HG03469 (cell line): ENCODE measurements around the gene ZBTB16.

ENCODE experiments used
- ATAC-seq: cut with Tn5 transposase; IDR thresholded peaks from one replicate; pipeline ENCODE4 v1.9.1; 2021; ENCODE audit warnings: mild to moderate bottlenecking, moderate library complexity, moderate number of reproducible peaks; ENCODE audit not compliant: unreplicated experiment

The ZBTB16 gene, protein sequence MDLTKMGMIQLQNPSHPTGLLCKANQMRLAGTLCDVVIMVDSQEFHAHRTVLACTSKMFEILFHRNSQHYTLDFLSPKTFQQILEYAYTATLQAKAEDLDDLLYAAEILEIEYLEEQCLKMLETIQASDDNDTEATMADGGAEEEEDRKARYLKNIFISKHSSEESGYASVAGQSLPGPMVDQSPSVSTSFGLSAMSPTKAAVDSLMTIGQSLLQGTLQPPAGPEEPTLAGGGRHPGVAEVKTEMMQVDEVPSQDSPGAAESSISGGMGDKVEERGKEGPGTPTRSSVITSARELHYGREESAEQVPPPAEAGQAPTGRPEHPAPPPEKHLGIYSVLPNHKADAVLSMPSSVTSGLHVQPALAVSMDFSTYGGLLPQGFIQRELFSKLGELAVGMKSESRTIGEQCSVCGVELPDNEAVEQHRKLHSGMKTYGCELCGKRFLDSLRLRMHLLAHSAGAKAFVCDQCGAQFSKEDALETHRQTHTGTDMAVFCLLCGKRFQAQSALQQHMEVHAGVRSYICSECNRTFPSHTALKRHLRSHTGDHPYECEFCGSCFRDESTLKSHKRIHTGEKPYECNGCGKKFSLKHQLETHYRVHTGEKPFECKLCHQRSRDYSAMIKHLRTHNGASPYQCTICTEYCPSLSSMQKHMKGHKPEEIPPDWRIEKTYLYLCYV

DNA sequence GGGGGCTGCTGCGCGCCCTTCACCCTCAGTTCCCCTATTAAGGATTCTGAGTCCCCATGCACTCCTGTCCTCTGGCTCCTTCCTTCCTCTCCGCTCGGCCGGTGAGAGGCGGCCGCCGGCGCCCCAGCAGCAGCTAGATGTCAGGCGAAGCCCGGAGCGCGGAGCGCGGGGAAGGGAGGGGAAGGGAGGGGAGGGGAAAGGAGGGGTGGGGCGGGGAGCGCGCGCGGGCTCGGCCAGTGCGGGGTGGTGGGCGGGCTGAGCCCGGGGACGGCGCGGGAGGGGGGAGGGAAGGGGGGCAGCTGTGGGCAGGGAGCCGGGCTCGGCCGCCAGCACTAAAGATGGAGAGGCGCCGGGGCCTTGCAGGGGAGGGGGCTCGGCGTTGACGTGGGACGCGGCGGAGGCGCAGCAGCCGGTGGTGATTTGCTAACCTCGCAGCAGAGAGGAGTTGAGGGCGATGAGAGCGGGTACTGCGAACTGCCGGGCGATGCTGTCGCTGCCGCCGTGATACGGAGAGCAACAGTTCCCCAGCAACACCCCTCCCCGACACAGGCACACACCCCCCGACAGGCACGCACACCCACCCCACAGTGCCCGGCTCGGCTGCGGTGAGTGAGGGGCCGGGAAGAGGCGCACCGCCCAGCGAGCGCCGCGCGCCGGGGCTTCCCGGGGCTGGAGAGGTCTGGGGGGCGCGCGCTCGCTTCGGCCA lies at the start of gene ZBTB16:
TSS of gene ZBTB16 (plus strand) at position 434 of the 706 bp plus-strand sequence. CDS start 3,590 bp downstream, outside the sequence.
- ATAC-seq, result no peak

DNA sequence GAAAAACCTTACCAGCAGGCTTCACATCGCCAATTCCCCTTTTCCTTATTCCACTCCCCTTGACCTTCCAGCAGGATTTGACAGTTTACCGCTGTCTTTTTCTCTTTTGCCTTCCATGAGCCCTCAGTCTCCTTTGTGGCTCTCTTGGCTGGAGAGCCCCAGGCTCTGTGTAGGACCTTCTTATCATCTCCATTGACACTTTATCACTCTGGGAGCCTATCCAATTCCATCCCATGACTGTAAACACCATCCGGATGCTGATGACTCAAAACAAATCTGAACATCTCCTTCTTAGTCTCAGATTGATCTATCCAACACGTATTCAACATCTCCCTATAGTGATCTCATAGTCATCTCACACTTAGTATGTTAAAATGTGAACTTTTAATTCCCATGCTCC lies 48.6 kb upstream of the ZBTB16 start:
- ATAC-seq, result no peak

DNA sequence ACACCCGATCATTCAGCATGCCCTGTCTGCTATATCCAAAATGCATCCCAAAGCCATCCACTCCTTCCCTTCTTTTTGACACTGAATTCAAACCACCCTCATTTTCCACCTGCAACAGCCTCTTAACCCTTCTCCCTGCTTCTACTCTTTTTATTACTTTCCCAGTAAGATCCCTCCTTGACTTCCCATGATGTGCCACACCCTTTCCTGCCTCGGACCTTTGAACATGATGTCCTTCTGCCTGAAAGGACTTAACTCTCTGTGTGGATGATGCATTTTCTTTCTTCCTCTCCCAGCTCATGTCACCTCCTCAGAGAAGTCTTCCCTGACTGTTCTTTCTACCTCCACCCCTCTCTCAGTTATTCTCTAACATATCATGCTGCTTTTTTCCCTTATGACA lies 48.1 kb upstream of the ZBTB16 start:
- ATAC-seq, result no peak

DNA sequence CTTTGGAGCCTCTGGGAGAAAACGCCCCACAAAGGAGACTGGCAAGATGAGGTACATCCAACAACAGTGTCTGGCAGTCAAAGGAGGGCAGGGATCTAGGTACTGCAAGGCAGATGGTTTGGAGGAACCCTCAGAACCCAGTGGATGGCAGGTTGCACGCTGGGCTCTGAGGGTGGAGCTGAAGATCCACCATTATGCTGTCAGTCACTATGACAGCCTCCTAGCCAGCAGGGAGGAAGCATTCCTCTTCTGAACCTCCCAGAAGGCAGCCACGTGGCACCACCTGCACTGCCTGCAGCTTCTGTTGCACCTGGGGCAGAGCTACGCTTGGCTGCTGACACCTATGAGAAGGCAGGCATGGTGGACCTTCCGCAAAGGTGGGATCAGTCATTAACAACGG lies 44.4 kb upstream of the ZBTB16 start:
- no peak for ATAC-seq

DNA sequence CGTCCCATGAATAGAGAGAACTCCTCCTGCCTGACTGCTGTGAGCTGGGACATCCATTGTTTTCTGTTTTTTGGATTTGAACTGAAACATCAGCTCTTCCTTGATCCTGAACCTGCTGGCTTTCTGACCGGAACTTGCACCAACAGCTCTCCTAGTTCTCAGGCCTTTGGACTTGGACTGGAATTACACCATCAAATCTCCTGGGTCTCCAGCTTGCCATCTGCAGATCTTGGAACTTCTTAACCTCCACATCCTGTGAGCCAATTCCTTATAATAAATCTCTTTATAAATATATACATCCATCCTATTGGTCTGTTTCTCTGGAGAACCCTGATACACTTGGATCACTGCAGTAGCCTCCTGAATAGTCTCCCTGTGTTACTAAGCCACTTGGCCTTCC lies 42.5 kb upstream of the ZBTB16 start:
- no peak for ATAC-seq

DNA sequence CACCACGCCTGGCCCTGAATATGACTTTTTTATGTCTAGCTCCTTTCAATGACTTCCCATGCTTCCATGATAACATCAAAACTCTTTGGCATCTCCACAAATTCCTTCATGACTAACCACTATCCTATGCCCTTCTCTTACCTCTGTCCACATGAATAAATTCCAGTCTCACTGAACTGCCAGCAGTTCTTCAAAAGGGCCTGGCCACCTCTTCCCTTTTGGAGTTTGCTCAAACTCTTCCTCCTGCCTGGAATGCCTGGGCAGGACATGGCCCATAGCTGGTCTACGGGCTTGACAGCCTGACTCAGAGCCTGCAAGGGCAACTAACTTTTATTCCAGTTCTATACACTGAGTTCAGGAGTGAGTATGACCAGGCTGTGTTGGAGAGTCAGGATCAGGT lies 41.8 kb upstream of the ZBTB16 start:
- no peak for ATAC-seq

DNA sequence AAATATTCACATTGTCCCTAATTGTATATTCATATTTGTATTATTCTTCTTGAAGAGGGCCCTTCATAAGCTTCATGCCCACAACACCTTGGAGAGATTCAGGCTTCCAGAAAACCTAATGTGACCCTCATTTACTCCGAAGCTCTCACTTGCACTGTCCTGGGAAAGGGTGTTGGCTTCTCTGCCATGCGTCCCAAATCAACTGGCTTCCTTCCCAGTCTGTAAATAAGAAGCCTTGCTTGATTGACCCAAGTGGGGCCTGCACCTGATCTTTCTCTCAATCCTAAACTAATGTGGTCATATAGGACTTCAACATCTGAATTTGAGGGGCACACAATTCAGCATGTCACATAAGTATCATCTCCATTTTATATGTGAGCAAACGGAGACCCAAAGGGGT lies 40.5 kb upstream of the ZBTB16 start:
- ATAC-seq, result no peak

DNA sequence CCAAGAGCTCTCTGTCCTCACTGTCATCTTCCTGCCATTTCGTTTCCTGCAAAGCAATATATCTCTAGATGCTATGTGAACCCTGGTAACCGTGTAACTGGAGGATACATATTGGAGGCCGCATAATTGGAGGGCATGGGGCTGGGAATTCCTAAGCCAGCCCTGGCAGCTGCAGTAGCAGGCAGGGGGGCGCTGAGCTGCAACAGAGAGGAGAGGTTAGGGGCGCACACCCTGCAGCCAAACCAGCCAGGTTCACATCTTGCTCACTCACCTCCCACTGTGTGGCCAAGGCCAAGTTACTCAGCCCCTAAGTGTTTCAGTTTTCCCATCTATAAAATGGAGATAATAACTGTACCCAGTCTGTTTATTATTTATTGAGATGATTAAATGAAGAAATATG lies 39.9 kb upstream of the ZBTB16 start:
- no peak for ATAC-seq

DNA sequence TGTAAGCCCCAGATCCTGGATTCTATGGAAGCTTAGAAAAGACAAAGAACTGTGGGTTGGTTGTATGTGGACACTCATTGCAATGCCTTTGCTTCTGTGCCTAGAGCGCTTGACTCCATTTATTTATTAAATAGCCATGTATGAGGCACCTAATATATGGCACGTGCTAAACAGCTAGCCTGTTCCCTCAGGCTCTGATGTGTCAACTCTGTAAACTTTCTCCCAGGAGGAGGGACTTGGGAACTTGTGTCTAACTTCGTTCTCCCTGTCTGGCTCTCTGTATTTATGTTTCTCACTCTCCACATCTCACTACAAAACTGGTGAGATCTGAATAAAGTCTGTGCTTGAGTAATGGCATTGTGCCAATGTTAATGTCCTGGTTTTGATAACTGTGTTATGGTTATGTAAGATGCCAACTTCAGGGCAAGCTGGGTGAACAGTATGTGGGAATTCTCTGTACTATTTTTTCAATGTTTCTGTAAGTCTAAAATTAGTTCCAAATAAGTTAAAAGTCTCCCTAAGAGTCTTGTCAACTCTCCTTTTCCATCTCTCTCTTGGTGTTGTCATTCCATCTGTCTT lies 34.1 kb upstream of the ZBTB16 start:
- ATAC-seq, result no peak

DNA sequence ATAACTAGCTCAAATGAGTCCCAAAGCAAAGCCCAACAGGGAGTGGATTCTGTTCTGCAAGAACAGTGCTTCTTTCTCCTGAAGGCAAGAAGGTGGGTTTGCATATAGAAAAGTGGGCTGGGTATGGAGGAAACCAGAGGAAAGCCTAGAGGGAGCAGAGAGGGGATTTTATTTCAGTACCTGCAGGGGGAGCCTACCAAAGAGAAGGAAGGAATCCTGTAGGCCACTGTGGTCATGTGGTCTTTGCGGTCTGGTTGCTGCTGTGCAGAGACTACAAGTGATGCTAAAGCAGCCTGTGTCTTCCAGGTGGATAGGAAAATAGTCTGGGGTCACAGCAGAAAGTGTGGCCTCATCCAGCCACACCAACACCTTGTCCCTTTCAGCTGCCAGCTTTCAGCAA lies 33.2 kb upstream of the ZBTB16 start:
- ATAC-seq, result no peak

DNA sequence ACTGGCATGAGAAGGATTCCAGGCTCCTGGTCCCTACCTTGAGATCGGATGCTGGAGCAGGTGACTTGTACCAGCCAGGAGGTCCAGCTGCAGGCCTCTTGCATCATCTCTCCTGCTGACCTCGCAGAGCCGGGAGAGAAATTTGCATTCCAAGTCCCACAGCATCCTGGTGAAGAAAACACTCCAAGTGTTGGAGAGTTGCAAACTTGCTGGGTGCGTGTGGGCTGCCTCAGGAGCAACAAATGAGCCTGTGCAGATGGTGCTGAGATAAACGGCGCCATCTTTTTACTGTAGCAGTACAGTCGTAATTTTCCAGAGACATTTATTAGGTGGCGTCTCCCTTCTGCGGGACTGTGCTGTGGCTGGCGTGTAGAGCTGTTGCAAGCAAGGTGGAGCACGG lies 32.1 kb upstream of the ZBTB16 start:
- ATAC-seq, result no peak

DNA sequence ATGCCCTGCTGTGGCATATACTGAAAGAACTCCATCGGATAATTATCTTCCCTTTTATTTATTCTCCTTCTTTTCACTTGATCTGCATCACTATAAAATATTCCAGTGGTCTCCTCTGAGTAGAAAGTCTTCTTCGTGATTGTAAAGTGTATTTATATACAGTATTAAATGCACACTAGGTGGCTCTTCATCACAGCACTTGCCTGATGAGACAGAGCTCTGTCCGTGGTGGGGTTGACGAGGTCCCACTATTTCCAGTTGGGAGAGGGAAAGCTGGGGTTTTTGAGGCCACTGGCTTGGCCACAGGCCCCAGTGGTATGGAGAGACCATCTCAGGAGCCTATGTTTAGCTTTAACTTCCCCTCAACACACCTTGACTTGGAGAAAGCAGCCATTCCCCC lies 31.6 kb upstream of the ZBTB16 start:
- no peak for ATAC-seq

DNA sequence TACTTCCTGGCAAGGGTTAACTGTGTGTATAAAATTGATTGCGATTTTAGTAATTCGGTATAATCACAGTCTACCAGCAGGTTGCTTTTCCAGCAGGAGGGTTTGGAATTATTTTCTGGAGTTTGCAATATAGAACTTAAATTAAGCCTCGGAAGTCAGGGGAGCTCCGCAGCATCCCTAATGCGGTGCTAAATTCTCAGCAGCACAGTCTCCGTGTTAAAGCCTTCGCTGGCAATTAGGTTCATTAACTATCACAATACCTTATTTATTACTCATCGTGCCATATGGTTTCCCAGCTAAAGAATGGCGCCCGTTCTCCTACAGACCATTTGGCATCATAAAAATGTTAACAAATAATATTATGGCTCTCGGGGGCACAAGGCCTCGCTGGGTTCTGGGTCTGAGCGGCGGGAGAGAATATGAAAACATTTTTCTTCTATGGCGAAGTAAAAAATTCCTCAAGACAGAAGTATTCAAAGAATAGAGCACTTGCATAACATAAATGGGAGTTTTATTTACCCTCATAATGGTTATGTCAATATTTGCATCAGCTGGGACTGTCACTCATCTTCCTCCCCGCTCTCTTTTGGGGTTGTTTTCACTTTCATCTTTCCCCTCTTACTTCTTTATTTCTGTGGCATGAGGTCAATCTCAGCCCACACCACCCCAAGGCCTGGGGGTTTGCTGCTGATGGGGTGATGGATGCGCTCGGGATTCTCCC lies 28.1 kb upstream of the ZBTB16 start:
- ATAC-seq, result no peak

DNA sequence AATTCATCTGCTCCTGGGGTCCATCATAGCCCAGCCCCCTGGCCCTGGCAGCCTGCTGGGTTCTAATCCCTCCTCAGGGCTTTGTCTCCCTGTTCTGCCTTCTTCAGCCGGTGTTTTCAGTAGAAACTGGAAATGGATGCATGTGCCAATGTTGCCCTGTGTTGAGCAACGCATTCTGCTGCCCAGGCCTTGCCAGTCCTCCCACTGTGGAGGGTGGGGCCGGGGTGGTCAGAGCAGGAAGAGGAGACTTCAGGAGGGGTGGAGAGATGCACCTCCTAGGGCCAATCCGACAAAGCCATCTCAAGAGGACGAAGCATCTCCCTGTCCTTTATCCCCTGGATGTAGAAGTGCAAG lies 27.6 kb upstream of the ZBTB16 start:
- ATAC-seq, result no peak

DNA sequence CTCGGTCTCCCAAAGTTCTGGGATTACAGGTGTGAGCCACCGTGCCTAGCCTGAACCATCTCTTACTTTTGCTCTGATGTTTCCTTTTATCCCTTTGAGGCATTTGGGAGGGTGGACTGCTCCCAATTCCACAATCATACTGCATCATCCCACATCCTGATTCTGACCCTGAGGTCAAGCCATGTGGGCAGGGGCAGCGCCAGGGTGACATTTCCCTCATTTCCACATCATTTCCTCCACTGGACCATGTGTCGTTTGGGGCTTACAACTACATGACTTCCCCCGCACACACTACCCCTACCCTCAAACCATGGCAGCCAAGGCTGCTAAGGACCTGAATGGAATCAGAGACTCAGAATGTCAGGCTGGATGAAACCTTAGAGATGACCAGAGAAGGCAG lies 26.4 kb upstream of the ZBTB16 start:
- no peak for ATAC-seq

DNA sequence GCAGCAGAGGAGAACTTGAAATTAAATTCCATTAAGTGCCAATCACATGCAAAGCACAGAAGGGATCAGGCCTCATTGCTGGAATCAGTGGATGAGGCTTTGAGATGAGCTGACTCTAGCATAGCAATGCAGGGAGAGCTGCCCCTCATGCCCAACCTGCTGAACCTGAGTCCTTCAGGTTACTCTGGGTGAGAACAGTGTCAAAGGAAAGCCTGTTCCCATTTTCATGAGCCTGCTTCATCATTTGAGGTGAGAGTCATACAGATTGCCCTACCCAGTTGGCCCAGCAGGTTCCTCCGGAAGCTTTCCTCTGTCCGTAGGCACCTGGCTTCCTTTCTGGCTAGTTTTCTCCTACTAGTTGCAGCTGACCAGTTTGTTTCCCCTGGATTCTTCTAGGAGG lies 25.9 kb upstream of the ZBTB16 start:
- ATAC-seq, result no peak

DNA sequence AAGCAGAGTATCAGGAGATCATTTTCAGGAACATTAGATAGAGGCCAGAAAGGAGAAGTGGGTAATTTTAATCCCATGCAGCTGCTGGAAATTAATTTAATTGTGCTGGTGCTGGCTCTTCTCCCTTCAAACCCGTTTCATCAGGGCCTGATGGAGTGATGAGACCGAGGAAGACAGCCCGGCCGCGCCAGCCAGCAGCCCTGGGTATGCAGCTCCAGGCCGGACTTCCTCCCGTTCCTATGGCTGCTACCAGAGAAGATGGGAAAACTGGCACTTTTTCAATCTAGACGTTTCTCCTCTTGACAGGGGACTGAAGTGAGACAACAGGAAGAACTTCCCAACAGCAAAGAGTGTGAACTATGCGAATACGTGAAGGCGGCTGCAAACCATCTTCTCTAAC lies 24.6 kb upstream of the ZBTB16 start:
- no peak for ATAC-seq

DNA sequence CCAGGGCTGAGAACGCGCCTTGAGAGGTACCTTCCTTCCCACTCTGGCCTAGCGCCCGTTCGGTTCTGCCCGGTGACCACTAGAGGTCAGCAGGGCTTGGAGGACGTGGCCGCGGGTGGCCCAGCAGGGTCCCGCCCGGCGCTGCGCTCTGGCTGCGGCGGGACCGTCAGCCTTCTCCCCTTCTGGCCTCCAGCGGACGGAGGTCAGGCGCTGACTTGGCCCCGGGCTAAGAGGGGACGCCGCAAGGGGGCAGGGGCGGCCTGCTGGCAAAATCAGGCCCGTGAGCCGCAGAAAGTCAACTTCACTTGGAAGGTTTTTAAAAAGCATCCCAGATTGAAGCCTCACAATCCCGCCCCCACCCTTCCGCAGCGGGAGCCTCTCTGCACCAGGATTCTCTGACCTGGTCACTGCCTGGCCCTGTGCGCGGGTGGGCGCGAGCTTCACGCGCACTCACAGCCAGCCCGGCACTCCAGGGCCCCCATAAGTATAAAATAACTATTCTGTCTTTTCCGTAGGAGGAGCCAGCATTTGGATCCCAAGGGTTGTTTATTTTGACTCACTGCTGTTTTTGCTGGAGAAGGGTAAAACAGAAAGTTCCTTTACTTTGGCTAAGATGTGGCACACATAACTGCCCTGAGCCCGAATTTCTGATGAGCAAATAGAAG lies 23.2 kb upstream of the ZBTB16 start:
- ATAC-seq, result no peak

DNA sequence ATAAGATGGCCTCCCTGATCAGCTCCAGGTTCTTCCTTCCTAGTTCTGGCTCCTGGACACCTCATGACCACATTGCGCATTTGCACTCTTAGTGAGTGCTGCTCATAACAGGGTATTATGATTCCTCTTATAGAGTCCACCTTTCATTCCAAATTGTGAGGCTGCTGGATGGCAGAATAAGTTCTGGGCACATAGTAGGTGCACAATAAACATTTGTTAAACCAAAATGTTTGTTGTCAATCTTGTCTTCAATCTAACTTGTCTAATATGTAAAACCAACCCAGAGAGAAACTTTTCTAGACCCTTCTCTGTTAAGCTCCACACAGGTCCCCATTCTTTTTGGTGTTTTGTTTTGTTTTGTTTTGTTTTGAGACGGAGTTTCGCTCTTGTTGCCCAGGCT lies 22.6 kb upstream of the ZBTB16 start:
- ATAC-seq, result no peak

DNA sequence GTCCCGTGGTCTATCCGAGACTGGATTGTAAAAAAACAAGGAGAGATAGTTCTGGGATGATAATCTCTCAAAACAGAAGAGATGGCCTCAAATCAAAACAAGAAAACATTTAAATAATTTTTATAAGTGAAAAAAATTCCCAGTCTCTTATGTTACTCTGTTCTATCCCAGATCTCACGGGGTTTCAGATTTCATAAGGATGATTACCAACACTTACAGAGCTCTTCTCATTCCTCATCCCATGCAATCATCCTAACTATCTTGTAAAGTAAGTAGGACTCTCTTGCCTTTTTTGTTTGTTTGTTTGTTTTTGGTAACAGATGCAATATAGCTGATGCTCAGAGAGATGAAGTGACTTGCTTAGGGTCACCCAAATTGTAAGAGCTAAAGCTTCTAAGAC lies 20.0 kb upstream of the ZBTB16 start:
- ATAC-seq, result no peak
